ENCODE measurements around the gene TP63. TPM values are rescaled to one million over a fixed set of nuclear protein-coding genes. Genes with fewer than 3 reads are reported as not detected.

TP63 gene
- total and polyA plus RNA-seq, 7 experiments from 2014 or later, result 0.11 to 0.97 (median 0.20) TPM; not detected in 4

DNA sequence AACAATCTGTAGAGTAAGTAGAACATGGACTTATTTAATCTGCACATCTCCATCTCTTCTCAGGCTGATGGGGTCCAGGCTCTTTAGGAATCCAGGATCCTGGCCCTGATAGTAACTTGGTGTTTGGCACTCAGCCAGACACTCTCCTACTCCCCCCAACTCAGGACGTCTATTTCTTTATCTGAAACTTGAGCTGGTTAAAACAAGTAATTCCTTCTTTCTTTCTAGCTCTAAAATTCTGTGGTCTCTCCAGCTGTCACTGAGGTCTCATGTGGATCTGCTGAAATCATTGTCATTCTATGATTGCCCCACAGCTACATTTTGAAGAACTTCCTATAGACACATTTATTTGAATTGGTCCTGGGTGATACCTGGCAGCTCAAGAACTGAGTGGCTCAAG is 59.0 kb downstream of the TP63 start:
- H3K27ac Mint-ChIP-seq, result no peak overlapping the region
- ChIA-PET POLR2A (no interaction called here), CTCF (interaction anchor here (0.6 to 0.9 kb wide), 2 partner anchors 163 to 258 kb away, joined by 3 to 4 read pairs; no protein-coding TSS in a partner anchor)
- H3K27ac ChIP-seq (ENCODE audit: low read depth, low read length), result no peak overlapping the region
- DNase-seq, result no peak
- no peak for ATAC-seq
- H3K27me3 Mint-ChIP-seq, result no peaks in the 10 kb centered on the region
- H3K4me3 Mint-ChIP-seq, result no peak overlapping the region
- H3K36me3 Mint-ChIP-seq, result peaks cover 0 to 3% (median 0%) of the 10 kb centered on the region in 5 donors
- no peaks in the 10 kb centered on the region for H3K36me3 ChIP-seq (ENCODE audit: control insufficient read depth in 2 of 3, insufficient read depth in 3 of 3, low read length in 3 of 3)
- H3K27me3 ChIP-seq (ENCODE audit: control insufficient read depth in 2 of 2, insufficient read depth in 2 of 2, low read length in 2 of 2), result no peaks in the 10 kb centered on the region
- H3K4me1 Mint-ChIP-seq, result peaks cover 0 to 12% (median 8%) of the 10 kb centered on the region in 7 donors
- intact Hi-C loops (cut with micrococcal nuclease), result no loop called here
- H3K9me3 ChIP-seq (ENCODE audit: control insufficient read depth in 2 of 3, low read length in 3 of 3), result no peaks in the 10 kb centered on the region
- no peaks in the 10 kb centered on the region for H3K9me3 Mint-ChIP-seq
- no peaks in the 10 kb centered on the region for H3K4me1 ChIP-seq (ENCODE audit: control insufficient read depth in 2 of 2, insufficient read depth in 2 of 2, low read length in 2 of 2)
- no peak overlapping the region for H3K4me3 ChIP-seq (ENCODE audit: low read length)

DNA sequence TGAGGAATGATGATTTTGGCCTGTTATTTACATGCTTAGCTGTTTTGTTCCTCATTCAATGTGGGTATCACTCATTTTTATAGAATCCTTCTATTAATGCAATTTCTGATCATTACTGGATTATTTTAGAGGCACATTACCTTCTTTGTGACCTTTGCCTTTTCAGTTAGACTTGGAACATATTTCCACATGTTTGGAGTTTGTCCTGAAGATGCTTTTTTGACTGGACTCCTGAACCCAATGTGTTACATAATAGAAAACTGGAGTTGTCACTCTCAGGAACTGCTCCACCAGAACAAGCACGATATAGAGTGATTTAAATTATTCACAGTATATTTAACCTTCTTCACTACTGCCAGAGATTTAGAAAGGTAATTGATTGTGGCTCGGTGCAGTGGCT is 59.5 kb downstream of the TP63 start:
- POLR2A ChIA-PET, result no interaction called here
- no peaks in the 10 kb centered on the region for H3K4me1 ChIP-seq (ENCODE audit: control insufficient read depth in 2 of 2, insufficient read depth in 2 of 2, low read length in 2 of 2)

DNA sequence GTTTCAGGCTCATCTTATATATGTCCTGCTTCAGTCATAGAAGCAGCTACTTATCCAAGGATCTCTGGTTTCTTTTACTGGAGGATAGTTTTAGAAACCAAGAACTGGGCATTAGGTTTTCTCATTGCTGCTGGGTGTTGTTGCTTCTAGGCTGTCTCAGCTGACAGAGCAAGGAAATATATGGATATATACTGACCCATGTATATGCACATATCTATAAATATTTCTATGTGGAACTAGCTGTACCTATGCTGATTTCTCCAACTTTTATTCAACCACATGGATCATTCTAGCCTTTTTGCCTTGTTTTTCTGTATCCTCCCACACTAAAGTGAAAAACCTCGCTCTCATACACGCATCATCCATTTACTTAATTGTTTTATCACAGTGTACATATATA is 64.2 kb downstream of the TP63 start:
- Mint-ChIP-seq H3K4me1 (no peaks in the 10 kb centered on the region), H3K36me3 (no peaks in the 10 kb centered on the region), H3K4me3 (no peak overlapping the region), H3K27ac (no peak overlapping the region), H3K27me3 (peaks cover 0 to 5% (median 3%) of the 10 kb centered on the region in 5 donors), H3K9me3 (peaks cover 0 to 2% (median 0%) of the 10 kb centered on the region in 11 donors)
- no peaks in the 10 kb centered on the region for H3K9me3 ChIP-seq (ENCODE audit: control insufficient read depth in 2 of 3, low read length in 3 of 3)
- H3K4me1 ChIP-seq (ENCODE audit: control insufficient read depth in 2 of 2, insufficient read depth in 2 of 2, low read length in 2 of 2), result no peaks in the 10 kb centered on the region
- CTCF ChIA-PET, result no interaction called here
- H3K4me3 ChIP-seq (ENCODE audit: low read length), result no peak overlapping the region
- DNase-seq (no peak), ATAC-seq (no peak)
- no peaks in the 10 kb centered on the region for H3K27me3 ChIP-seq (ENCODE audit: control insufficient read depth in 2 of 2, insufficient read depth in 2 of 2, low read length in 2 of 2)
- H3K27ac ChIP-seq (ENCODE audit: low read depth, low read length), result no peak overlapping the region
- POLR2A ChIA-PET, result no interaction called here
- intact Hi-C loops (cut with micrococcal nuclease), result no loop called here
- H3K36me3 ChIP-seq (ENCODE audit: control insufficient read depth in 2 of 3, insufficient read depth in 3 of 3, low read length in 3 of 3), result no peaks in the 10 kb centered on the region

More for the DNA sequence above, 59.5 kb downstream of the TP63 start:
- peaks cover 0 to 3% (median 0%) of the 10 kb centered on the region in 5 donors for H3K36me3 Mint-ChIP-seq
- no peaks in the 10 kb centered on the region for H3K27me3 ChIP-seq (ENCODE audit: control insufficient read depth in 2 of 2, insufficient read depth in 2 of 2, low read length in 2 of 2)
- H3K27ac Mint-ChIP-seq, result no peak overlapping the region
- CTCF ChIA-PET, result no interaction called here
- no peaks in the 10 kb centered on the region for H3K9me3 Mint-ChIP-seq
- H3K27me3 Mint-ChIP-seq, result no peaks in the 10 kb centered on the region
- no peak overlapping the region for H3K27ac ChIP-seq (ENCODE audit: low read depth, low read length)
- ATAC-seq, result no peak
- H3K4me1 Mint-ChIP-seq, result peaks cover 0 to 8% (median 4%) of the 10 kb centered on the region in 7 donors
- H3K4me3 Mint-ChIP-seq, result no peak overlapping the region
- no peak for DNase-seq
- no peaks in the 10 kb centered on the region for H3K9me3 ChIP-seq (ENCODE audit: control insufficient read depth in 2 of 3, low read length in 3 of 3)
- intact Hi-C loops (cut with micrococcal nuclease), result no loop called here
- no peaks in the 10 kb centered on the region for H3K36me3 ChIP-seq (ENCODE audit: control insufficient read depth in 2 of 3, insufficient read depth in 3 of 3, low read length in 3 of 3)
- H3K4me3 ChIP-seq (ENCODE audit: low read length), result no peak overlapping the region

DNA sequence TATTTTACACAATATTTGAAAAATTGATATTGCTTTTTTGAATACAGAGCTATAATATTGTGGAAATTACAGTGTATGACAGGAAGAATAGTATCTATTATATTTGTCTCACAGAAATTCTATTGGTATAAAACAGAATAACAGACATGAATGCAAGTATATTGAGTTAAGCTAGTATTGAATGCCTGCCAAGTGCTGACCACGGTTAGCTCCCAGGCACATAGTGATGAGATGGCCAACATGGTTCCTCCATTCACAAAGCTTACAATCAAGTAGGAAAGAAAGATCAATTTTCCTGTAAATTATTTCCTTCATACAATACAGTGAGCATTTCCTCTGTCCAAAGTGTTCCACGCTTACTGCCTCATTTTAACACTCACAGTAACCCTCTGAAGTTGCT is 67.6 kb downstream of the TP63 start:
- Histone ChIP-seq H3K27ac (ENCODE audit: low read depth, low read length) (no peak overlapping the region), H3K4me3 (ENCODE audit: low read length) (no peak overlapping the region), H3K27me3 (ENCODE audit: control insufficient read depth in 2 of 2, insufficient read depth in 2 of 2, low read length in 2 of 2) (no peaks in the 10 kb centered on the region), H3K36me3 (ENCODE audit: control insufficient read depth in 2 of 3, insufficient read depth in 3 of 3, low read length in 3 of 3) (no peaks in the 10 kb centered on the region), H3K4me1 (ENCODE audit: control insufficient read depth in 2 of 2, insufficient read depth in 2 of 2, low read length in 2 of 2) (no peaks in the 10 kb centered on the region), H3K9me3 (ENCODE audit: control insufficient read depth in 2 of 3, low read length in 3 of 3) (no peaks in the 10 kb centered on the region)
- DNase-seq (no peak), ATAC-seq (no peak)
- intact Hi-C loops (cut with micrococcal nuclease), result no loop called here
- CTCF ChIA-PET, result no interaction called here
- Mint-ChIP-seq H3K36me3 (no peaks in the 10 kb centered on the region), H3K4me1 (peaks cover 0 to 3% (median 0%) of the 10 kb centered on the region in 7 donors), H3K9me3 (peaks cover 0 to 4% (median 0%) of the 10 kb centered on the region in 11 donors), H3K27ac (no peak overlapping the region), H3K27me3 (peaks cover 0 to 5% (median 3%) of the 10 kb centered on the region in 5 donors), H3K4me3 (no peak overlapping the region)
- POLR2A ChIA-PET, result no interaction called here

- POLR2A ChIA-PET, result no interaction called here
- Mint-ChIP-seq H3K36me3 (no peaks in the 10 kb centered on the region), H3K27me3 (peaks cover 0 to 5% (median 3%) of the 10 kb centered on the region in 5 donors), H3K4me1 (peaks cover 0 to 3% (median 0%) of the 10 kb centered on the region in 7 donors), H3K4me3 (no peak overlapping the region), H3K9me3 (peaks cover 0 to 4% (median 0%) of the 10 kb centered on the region in 11 donors), H3K27ac (no peak overlapping the region)
- DNase-seq (no peak), ATAC-seq (no peak)
- no peak overlapping the region for H3K27ac ChIP-seq (ENCODE audit: low read depth, low read length)
- CTCF ChIA-PET, result interaction anchor here (0.6 kb wide), 1 partner anchor 875 kb away, joined by 3 read pairs; no protein-coding TSS in a partner anchor
- no peaks in the 10 kb centered on the region for H3K4me1 ChIP-seq (ENCODE audit: control insufficient read depth in 2 of 2, insufficient read depth in 2 of 2, low read length in 2 of 2)
- H3K36me3 ChIP-seq (ENCODE audit: control insufficient read depth in 2 of 3, insufficient read depth in 3 of 3, low read length in 3 of 3), result no peaks in the 10 kb centered on the region
- H3K27me3 ChIP-seq (ENCODE audit: control insufficient read depth in 2 of 2, insufficient read depth in 2 of 2, low read length in 2 of 2), result no peaks in the 10 kb centered on the region
- no peaks in the 10 kb centered on the region for H3K9me3 ChIP-seq (ENCODE audit: control insufficient read depth in 2 of 3, low read length in 3 of 3)
- H3K4me3 ChIP-seq (ENCODE audit: low read length), result no peak overlapping the region
- intact Hi-C loops (cut with micrococcal nuclease), result no loop called here
These were observed 68.7 kb downstream of the TP63 start for GRCh38 chr3:189699885-189700284.

DNA sequence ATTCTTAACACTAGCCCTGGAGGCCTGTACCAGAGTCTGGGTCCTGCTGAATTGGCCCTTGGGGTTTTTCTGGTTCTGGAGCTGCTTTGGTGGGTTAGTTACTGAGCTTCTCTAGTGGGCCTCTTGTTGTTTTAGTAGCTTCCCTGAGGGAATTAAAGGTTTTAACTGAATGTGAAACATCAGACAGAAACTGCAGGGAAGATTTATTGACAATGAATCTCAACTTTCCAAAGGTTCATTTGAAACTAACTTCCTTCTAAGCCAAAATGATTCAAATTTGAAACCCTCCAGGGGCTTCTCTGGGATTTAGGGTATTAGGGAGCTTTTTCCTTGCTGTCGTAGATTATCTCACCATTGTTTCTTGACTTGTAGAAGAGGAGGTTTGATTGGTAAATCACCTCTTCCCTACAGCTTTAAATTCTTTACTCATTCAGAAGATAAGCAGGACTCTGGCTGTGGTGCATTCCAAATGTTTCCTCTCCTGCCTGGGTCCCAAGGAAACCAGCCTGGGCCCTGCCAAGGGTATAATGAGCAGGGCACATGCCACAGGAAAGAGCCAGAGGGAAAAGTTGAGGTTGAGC is 71.0 kb downstream of the TP63 start:
- DNase-seq (no peak), ATAC-seq (no peak)
- Histone ChIP-seq H3K9me3 (ENCODE audit: control insufficient read depth in 2 of 3, low read length in 3 of 3) (no peaks in the 10 kb centered on the region), H3K36me3 (ENCODE audit: control insufficient read depth in 2 of 3, insufficient read depth in 3 of 3, low read length in 3 of 3) (no peaks in the 10 kb centered on the region), H3K27ac (ENCODE audit: low read depth, low read length) (no peak overlapping the region), H3K4me3 (ENCODE audit: low read length) (no peak overlapping the region), H3K4me1 (ENCODE audit: control insufficient read depth in 2 of 2, insufficient read depth in 2 of 2, low read length in 2 of 2) (no peaks in the 10 kb centered on the region), H3K27me3 (ENCODE audit: control insufficient read depth in 2 of 2, insufficient read depth in 2 of 2, low read length in 2 of 2) (no peaks in the 10 kb centered on the region)
- ChIA-PET POLR2A (no interaction called here), CTCF (no interaction called here)
- H3K4me1 Mint-ChIP-seq, result peaks cover 0 to 3% (median 0%) of the 10 kb centered on the region in 7 donors
- peak overlapping the region in 1 of 9 donors; percentile 46 for H3K27ac Mint-ChIP-seq
- no peaks in the 10 kb centered on the region for H3K36me3 Mint-ChIP-seq
- H3K27me3 Mint-ChIP-seq, result peaks cover 0 to 4% (median 3%) of the 10 kb centered on the region in 5 donors
- peaks cover 0 to 4% (median 0%) of the 10 kb centered on the region in 11 donors for H3K9me3 Mint-ChIP-seq
- intact Hi-C loops (cut with micrococcal nuclease), result no loop called here
- no peak overlapping the region for H3K4me3 Mint-ChIP-seq

- Histone ChIP-seq H3K9me3 (ENCODE audit: control insufficient read depth in 2 of 3, low read length in 3 of 3) (no peaks in the 10 kb centered on the region), H3K27ac (ENCODE audit: low read depth, low read length) (no peak overlapping the region), H3K4me1 (ENCODE audit: control insufficient read depth in 2 of 2, insufficient read depth in 2 of 2, low read length in 2 of 2) (no peaks in the 10 kb centered on the region), H3K36me3 (ENCODE audit: control insufficient read depth in 2 of 3, insufficient read depth in 3 of 3, low read length in 3 of 3) (no peaks in the 10 kb centered on the region), H3K4me3 (ENCODE audit: low read length) (no peak overlapping the region), H3K27me3 (ENCODE audit: control insufficient read depth in 2 of 2, insufficient read depth in 2 of 2, low read length in 2 of 2) (no peaks in the 10 kb centered on the region)
- intact Hi-C loops (cut with micrococcal nuclease), result no loop called here
- POLR2A ChIA-PET, result no interaction called here
- Mint-ChIP-seq H3K27me3 (no peaks in the 10 kb centered on the region), H3K9me3 (peaks cover 0 to 4% (median 0%) of the 10 kb centered on the region in 11 donors), H3K36me3 (no peaks in the 10 kb centered on the region), H3K27ac (no peak overlapping the region), H3K4me3 (no peak overlapping the region), H3K4me1 (peaks cover 0 to 6% (median 0%) of the 10 kb centered on the region in 7 donors)
- DNase-seq (no peak), ATAC-seq (no peak)
- CTCF ChIA-PET, result no interaction called here
These were observed 72.7 kb downstream of the TP63 start for GRCh38 chr3:189703865-189704264.
